DMS153 treated with DMSO at 0.1 percent for 48 hours (cell line): ENCODE results near the gene SRBD1.
A peak's percentile ranks its signal among the peaks of the same experiment; 100 is the strongest.

Experiments
- DNase-seq: peaks from one replicate; lab custom pipeline; 2025; ENCODE audit not compliant: unreplicated experiment; lab: John Stamatoyannopoulos, UW

The SRBD1 gene

DNA sequence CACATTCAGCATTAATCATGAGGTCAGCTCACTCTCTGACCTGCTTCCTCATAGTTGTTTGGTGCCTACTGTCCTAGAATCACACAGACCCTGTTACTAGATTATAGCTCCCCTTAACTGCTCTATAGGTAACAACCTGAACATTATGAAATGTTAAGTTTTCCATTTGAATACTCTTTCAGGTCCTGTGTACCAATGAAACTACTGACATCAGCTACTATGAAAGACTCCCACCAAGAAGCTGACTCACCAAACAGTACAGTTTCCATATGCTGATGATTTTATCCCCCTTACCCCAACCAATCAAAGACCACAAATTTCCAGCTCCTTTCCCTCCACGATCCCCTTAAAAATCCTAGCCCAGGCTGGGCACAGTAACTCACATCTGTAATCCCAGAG lies 56.3 kb downstream of the SRBD1 start:
- no peak for DNase-seq

DNA sequence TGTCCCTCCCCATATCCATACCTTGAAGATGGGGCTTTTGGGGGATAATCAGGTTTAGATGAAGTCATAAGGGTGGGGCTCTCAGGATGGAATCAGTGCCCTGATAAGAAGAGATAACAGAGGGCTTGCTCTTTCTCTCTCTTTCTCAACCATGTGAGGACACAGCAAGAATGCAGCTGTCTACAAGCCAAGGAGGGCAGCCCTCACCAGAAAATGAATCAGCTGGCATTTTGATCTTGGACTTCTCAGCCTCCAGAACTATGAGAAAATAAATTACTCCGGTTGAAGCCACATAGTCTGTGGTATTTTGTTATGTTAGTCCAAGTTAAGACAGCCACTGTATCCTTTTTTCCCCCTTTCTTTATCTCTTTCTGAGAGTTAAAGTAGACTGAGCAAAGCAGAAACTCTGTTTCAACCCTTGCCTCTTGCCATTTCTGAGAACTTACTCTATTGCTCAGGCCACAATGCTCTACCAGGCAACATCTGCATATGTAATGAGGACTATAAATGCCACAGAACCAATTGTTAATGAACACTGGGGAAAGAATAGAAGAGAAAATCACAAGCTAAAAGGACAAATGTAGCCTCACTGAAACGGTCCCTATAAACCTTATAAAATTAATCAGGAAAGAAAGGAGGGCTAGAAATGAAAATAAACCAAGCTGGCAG lies 56.9 kb downstream of the SRBD1 start:
- no peak for DNase-seq

DNA sequence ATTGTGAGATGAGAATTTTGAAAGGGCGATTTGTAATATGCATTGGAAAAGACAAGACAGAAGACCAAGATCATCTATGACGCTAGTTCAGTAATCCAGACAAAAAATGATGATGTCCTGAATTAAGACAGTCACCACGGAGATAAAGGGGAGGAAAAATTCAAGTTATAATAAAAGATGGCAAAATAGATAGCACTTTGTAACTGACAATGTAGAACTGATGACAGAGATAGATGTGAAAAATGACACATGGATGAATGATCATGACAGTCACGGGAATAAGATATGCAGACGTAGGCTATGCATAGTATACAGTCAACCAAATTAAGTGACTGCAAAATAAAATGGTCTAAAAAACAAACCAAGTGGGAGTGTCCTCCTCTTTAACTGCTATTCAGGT lies 59.2 kb downstream of the SRBD1 start:
- no peak for DNase-seq

DNA sequence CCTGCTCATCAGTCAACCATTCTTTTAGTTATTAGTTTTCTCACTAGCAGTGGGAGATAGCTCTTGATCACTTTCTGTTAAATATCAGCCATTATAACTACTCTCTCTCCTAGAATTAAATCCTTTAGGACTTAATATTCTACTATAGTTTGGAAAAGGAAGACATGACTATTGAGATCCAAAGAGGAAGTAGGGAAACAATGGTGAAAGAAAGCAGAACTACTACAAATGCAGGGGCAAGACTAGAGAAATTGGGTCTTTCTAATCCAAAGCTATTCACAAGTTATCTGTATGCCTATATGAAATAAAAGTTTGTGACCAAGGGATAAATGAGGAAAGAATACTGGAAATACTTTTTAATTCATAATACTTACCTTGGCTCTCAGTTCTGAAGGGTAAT lies 65.1 kb downstream of the SRBD1 start:
- no peak for DNase-seq

DNA sequence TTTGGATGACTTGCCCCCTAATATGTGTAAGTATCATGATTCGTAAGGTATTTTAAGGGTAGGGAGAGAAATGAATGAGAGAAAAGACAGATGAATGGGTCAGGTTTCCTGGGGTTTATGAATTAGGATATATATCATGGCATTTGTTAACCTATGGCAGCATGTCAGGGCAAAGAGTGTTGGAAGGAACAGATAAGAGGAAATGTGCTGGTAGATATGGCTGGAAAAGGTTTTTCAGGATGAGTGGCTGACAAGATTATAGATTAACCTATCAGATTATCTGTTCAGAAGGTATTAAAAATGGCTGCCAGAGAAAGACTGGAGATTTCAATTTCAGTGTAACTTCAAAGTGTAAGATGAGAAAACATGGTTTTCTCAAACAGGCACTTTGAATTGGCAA lies 67.8 kb downstream of the SRBD1 start:
- no peak for DNase-seq

DNA sequence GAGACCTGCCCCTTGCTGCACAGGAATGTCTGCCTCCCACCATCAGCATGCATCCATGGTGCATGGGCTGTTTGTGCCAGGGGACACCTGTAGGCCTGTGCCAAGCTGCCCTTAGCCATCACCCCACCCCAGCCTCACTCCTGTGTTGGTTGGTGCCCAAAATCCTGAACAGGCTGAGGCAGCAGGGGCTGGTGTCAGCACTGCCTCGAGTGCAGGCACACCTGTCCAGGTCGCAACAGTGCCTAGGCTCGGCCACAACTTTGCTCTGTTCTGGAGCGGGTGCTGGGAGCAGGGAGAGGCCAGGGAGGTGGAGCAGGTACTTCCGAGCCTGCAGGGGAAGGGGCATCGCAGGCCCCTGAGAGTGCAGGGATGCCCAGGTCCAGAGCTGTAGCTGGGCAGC lies 69.1 kb downstream of the SRBD1 start:
- DNase-seq: no peak

DNA sequence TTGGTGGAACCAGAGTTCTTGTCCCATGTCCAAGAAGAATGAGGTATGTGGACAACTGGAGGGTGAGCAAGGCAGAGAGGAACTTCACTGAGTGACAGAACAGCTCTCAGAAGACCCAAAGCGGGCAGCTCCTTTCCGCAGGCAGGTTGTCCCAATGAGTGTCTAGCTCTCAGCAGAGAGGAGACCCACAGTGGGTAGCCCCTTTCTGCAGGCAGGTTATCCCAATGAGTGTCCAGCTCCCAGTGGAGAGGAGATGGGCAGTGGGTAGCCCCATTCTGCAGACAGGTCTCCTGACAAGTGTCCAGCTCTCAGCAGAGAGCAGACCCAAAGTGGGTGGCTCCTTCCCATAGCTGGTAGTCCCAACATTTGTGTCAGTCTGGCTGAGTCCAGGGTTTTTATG lies 69.6 kb downstream of the SRBD1 start:
- DNase-seq: no peak

DNA sequence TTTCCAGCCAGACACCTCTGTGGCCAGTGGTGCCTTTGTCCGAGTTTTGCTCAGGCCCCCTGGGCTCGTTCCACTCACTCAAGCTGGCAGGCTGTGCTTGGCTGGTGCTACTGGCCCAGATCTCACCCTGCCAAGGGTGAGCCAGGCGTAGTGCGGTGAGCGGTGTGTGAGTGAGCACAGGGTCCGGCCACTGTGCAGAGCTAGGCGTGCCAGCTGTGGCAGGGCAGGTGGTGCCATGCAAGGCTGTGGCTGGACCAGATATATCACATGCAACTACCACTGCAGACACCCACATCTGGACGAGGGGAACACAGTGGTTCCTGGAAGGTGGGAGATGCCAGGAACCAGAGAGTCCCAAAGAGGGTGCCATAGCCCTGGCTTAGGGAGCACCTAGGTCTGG lies 70.1 kb downstream of the SRBD1 start:
- no peak for DNase-seq

DNA sequence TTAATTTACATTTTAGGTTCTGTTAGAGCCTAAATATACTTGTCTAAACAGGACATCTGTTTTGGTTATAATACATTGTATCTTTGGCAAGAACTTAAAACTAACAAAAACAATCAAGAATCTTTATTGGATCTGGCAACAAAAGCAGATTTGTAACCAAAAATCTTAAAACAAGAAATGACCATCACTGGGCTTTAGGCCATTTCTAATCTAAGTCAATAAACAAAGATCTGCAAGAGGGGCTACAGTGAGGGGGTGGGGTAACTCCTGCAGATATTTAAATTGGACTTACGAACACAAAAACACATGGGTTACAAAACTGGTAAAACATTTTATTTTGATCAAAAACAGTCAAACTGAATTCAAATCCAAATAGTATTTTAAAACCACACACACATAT lies 77.3 kb downstream of the SRBD1 start:
- no peak for DNase-seq

DNA sequence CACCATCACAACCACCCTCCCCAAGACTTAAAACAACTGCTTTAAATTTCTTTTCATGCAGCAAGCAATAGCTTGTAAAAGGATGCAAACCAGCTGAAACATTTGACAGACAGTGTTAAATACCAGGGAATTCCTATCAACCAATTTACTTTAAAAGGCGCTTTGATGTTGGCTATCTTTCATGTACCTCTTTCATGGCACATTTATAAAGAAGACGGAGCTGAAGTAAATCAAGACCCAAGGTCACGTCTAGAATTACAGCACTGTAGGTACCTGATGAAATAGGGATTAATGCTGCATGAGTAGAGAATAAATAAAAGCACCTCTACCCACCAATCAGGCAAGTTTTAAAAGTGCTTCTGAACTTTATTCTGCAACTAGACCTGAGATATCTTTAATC lies 78.9 kb downstream of the SRBD1 start:
- DNase-seq: no peak

DNA sequence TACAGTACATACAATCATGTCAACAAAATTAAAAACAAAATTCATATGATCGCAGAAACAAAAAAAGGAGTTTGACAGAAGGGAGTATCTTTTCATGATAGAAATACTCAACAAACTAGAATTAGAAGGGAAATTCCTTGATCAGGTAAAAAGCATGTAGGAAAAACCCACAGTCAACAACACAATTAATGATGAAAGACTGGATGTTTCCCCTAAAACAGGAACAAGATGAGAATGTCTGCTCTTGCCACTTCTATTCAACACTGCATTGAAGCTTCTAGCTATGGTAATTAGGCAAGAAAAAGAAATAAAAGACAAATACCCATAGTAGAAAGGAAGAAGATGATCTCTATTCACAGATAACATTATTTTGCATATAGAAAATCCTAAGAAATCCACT lies 87.1 kb downstream of the SRBD1 start:
- no peak for DNase-seq

DNA sequence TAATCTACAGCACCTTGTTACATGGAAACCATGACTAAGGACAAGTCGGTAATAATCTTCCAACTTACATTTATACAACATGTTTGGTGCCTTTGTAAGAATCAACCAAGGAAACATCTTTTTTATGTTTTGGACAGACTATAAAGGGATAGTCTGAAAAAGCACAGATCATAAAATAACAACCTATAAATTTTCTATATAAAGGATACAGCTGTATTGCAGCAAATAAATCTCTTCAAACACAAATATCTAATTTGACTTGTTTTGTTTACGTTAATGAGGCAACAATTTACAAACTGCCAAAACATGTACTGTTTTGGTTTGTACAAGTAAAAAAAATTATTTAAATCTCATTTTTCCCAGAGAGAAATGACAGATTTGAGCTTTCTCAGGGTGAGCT lies 92.5 kb downstream of the SRBD1 start:
- DNase-seq: no peak

DNA sequence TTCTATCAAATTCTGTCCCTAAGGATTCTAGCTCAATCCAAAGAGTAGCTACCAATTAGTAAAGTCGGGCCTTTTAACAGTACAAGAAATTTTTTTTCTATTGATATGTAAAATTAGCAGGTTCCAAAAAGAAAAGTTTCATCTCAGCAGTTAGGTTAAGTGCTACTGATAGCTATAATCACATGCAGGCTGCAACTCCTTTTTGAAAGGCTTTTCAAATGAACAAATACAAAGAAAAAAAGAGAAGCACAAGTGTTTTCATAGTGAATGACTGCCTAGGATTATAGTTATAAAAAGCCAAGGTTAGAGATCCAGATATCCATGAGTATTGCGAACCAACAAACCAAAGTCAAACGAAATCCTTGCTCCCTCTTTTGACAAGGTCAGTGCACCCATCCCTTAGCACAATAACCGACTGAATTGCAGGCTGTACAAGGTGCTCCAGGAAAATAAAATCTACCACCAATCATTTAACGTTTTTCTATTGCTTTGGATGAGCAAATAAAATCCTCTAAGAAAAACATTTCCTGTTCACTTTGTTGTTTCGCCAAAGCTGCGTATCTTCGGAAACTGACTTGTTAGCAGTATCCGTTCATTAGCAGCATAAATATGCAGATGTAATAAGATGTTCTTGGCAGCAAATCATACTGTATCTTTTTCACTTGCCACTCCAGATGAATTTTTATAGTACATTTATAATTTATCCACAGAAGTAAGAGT lies 100.2 kb downstream of the SRBD1 start:
- no peak for DNase-seq

DNA sequence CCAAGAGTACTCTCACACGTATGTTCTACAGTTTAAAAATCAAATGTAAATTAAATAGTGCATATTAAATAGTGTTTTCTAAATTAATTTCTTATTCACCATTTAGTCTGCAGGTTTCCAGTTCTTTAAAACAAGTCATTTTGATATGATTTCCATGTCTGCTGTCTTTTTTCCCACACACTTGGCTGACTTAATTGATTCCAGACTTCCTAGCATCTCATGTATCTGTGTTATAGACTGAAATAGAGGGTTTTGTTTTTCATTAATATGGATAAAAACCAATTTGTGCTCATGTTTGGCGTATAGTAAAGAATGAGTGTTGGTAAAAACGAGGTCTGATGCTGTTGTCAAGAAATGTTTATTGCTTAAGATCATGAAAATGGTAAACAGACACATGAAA lies 104.3 kb downstream of the SRBD1 start:
- DNase-seq: no peak

DNA sequence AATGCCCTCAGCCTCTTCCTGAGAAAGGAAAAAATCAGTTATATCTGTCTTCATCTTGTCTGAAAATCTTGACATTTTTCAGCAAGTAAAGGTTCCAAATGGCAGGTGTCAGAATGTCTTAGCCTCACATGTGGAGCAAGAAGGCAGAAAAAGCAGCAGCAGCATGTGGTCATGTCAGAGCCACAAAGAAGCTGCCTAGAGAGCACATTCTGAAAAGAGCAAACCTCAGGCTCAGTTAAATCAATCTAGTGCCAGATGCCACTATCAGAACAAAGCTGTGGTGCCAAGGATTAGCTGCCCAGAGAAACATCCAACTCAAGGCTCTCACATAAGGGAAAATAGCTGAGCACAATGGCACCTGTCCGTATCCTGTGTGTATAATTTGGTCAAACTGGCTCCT lies 105.9 kb downstream of the SRBD1 start:
- DNase-seq: no peak

DNA sequence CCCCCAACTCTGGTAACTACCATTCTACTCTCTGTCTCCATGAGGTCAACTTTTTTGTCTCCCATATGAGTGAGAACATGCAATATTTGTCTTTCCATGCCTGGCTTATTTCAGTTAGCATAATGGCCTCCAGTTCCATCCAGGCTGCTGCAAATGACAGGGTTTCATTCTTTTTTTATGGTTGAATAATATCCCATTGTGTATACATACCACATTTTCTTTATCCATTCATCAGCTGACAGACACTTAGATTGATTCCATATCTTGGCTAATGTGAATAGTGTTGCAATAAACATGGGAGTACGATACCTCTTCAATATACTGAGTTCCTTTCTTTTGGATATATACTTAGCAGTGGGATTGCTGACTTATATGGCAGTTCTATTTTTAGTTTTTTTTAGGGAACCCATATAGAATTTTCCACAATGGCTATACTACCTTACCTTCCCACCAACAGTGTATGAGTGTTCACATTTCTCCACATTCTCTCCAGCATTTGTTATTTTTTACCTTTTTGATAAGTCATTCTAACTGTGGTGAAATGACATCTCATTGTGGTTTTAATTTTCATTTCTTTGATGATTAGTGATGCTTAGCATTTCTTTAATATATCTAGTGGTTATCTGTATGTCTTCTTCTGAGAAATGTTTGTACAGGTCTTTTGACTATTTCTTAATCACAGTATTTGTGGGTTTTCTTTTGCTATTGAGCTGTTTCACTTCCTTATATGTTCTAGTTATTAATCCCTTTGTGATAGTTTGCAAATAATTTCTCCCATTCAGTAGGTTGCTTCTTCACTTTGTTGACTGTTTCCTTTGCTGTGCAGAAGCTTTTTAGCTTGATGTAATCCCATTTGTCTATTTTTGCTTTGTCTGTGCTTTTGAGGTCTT lies 112.2 kb downstream of the SRBD1 start:
- DNase-seq: no peak

DNA sequence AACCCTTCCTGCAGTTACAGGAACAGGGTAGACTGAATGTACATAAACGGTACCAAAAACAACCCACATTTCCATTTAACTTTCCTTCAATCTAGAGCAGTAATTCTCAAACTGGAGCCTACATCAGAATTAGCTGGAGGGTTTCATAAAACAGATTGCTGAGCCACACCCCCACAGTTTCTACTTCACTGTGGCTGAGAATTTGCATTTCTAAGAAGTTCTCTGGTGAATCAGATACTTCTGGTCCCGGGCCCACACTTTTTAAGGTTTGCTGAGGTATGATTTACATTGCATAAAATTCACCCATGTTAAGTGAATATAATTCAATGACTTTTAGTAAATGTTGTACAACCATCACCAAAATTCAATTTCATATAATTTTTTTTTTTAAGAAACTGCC lies 113.7 kb downstream of the SRBD1 start:
- no peak for DNase-seq

DNA sequence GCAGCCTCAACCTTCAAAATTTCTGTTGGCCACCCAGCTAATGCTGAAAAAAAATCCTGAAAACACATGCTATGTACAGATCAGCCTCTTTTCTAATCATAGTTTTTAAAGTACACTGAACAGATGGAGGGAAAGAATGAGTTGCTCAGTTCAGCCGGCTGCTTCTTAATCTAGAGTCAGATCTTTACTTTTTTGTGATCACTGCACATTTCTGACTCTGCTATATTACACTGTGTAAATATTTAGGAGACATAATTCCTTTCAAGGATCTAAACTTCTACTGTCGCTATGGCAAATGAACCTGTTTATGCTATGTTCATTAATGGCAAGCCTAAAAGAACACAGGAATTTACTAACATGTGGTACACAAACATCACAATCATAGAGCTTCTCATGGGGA lies 114.2 kb downstream of the SRBD1 start:
- no peak for DNase-seq

DNA sequence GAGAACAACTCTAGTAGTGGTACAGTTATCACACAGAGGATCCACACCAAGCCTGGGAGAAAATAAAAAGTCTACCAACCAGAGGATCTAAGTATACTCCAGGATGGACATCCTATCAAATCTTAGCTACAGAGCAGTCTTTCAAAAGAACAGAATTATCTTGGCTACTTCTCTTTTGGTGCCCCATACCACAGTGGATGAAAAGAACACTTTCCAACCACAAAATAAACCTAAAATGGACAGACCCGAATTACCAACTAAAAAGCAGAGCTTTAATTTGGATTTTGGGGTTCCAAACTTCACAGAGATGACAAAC lies 116.1 kb downstream of the SRBD1 start:
- no peak for DNase-seq

DNA sequence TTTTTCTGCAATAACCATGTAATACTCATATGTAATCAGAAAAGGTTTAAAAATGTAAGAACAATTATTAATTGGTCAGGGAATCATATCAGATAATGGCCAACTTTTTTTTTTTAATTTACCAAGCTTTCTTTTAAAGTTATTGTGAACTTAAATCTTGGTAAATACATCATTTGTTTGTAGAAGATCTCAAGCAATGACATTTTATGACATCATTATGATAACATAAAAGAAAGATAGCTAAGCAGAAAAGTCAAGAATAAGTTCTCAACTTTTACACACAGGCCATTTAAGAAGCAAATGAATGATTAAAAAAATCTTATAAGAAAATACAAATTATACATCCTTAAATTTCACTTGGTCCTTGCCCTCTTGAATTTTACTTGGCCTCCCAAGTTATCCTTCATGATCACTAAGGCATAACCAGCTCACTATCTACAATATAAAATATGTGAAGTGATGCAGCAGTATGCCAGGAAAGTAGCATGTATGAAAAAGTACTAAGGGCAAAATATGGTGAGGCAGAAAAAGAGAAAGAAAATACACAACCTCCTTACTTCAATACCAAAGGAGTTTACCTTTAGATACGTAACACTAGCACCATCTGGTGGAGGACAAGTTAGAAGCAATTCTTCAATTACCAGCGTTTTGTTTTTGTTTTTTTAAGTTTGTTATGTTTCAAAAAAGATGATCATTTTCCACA lies 116.6 kb downstream of the SRBD1 start:
- DNase-seq: peak; percentile 69

DNA sequence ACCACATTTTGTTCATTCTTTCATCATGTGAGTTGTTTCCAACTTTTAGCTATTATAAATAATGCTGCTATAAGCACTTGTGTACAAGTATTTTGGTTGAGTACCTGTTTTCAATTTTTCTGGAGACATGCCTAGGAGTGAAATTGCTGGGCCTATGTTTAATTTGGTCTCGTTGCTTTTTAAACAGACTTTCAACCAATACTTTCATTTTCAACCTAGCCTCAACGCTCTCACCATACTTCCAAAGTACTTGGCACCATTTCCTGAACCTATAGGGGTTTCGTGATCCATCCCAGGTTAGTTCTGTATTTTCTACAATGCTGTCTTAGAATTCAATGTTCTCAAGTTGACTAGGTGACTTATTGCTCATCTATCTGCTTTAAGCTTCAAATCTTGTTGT lies 126.1 kb downstream of the SRBD1 start:
- DNase-seq: no peak

DNA sequence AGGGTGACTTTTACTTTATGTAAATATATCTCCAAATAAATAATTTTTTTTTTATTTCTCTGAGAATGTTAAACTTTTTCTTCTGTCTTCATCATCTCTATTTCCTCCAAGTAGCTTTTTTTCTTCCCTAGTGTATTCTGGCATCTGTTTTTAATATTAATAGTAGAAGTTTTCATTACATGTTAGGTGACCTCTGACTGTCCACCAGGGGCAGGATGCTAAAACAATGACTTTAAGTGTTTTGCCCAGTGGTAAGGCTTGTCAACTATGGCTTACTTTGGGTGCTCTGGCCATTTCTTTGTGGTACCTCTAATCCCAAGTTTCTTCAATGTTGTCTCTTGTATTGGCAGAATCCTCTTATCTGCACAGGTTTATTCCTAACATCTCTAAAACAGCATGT lies 127.1 kb downstream of the SRBD1 start:
- DNase-seq: no peak
